H1 (cell line): ENCODE results near the gene KCNC1. TPM values are rescaled to one million over a fixed set of nuclear protein-coding genes. Genes with fewer than 3 reads are reported as not detected.

Experiments
- CTCF ChIA-PET: fragments of 300-600 bp; sonication (Branson Sonifier 250); formaldehyde crosslinking; loops from one replicate; lab custom pipeline; 2021; ENCODE audit not compliant: partially characterized antibody; lab: Charles Lee
- POLR2A ChIA-PET: fragments of 300-600 bp; sonication (Branson Sonifier 250); formaldehyde crosslinking; loops from one replicate; lab custom pipeline; 2021; ENCODE audit warnings: inconsistent platforms; ENCODE audit not compliant: partially characterized antibody; lab: Charles Lee
- DNase-seq, 2 experiments: peaks; one replicate each; pipeline versions ENCODE4 v3.0.0 to v3.0.0-alpha.2; 2010 to 2022; ENCODE audit warnings: low spot score in 2 of 2, low read depth in 1 of 2, mixed read lengths in 1 of 2
- FAIRE-seq: peaks from 2 replicates; lab custom pipeline; 2011; peaks lifted over from hg19 to GRCh38; lab: Jason Lieb, UNC
- H2AFZ ChIP-seq: 2 replicates; pipeline ENCODE4 v1.8.1; 2012; ENCODE audit warnings: low read length, inconsistent platforms
- H2AK5ac ChIP-seq: 2 replicates; pipeline ENCODE4 v1.6.1; 2013; ENCODE audit warnings: low read depth, low read length
- H2BK120ac ChIP-seq: replicated peaks from 2 replicates; pipeline ENCODE3; 2013; ENCODE audit warnings: low read depth, low read length, inconsistent platforms
- H2BK12ac ChIP-seq: 2 replicates; pipeline ENCODE4 v1.6.1; 2013; ENCODE audit warnings: low read depth, low read length
- H2BK15ac ChIP-seq: 2 replicates; pipeline ENCODE4 v1.6.1; 2013; ENCODE audit warnings: low read length
- H2BK20ac ChIP-seq: 2 replicates; pipeline ENCODE4 v1.6.1; 2013; ENCODE audit warnings: low read length
- H2BK5ac ChIP-seq: 2 replicates; pipeline ENCODE4 v1.6.1; 2013; ENCODE audit warnings: low read depth, low read length
- H3K14ac ChIP-seq: 2 replicates; pipeline ENCODE4 v1.6.1; 2013; ENCODE audit warnings: inconsistent platforms; ENCODE audit not compliant: insufficient read length
- H3K18ac ChIP-seq: 2 replicates; pipeline ENCODE4 v1.6.1; 2013; ENCODE audit warnings: low read length; ENCODE audit errors: extremely low read depth
- H3K23ac ChIP-seq: 2 replicates; pipeline ENCODE4 v1.6.1; 2013; ENCODE audit warnings: inconsistent platforms; ENCODE audit not compliant: insufficient read length
- H3K23me2 ChIP-seq: 2 replicates; pipeline ENCODE4 v1.6.1; 2013; ENCODE audit warnings: low read depth, low read length
- H3K27ac ChIP-seq: 2 replicates; pipeline ENCODE4 v1.6.1; 2011; ENCODE audit warnings: low read depth, low read length, inconsistent platforms
- H3K27me3 ChIP-seq, 4 experiments: replicated peaks in 1 of 4; 1 replicate in 1 of 4; 2 replicates in 3 of 4; pipeline versions ENCODE4 v1.6.1 to v1.8.1; 2011 to 2013; ENCODE audit warnings: low read length in 3 of 4, mild to moderate bottlenecking in 3 of 4, inconsistent platforms in 2 of 4, mixed read lengths in 2 of 4, moderate library complexity in 1 of 4; ENCODE audit not compliant: control insufficient read depth in 3 of 4, insufficient read depth in 3 of 4; ENCODE audit errors: extremely low read depth in 1 of 4
- H3K36me3 ChIP-seq, 4 experiments: 2 replicates each; pipeline versions ENCODE4 v1.6.1 to v1.8.1; 2011 to 2013; ENCODE audit warnings: mild to moderate bottlenecking in 4 of 4, low read length in 3 of 4, moderate library complexity in 2 of 4, control low read depth in 1 of 4, inconsistent platforms in 1 of 4; ENCODE audit not compliant: insufficient read depth in 4 of 4, control insufficient read depth in 2 of 4
- H3K4ac ChIP-seq: replicated peaks from 2 replicates; pipeline ENCODE3; 2013; ENCODE audit warnings: low read length, low read depth, mixed read lengths, inconsistent platforms; ENCODE audit not compliant: insufficient read length
- H3K4me1 ChIP-seq, 4 experiments: replicated peaks in 1 of 4; 1 replicate in 1 of 4; 2 replicates in 3 of 4; pipeline versions ENCODE4 v1.6.1 to v1.8.1; 2011 to 2013; ENCODE audit warnings: low read length in 3 of 4, inconsistent platforms in 2 of 4, mixed read lengths in 1 of 4; ENCODE audit not compliant: insufficient read depth in 4 of 4, control insufficient read depth in 3 of 4
- H3K4me2 ChIP-seq, 2 experiments: 2 replicates each; pipeline versions ENCODE4 v1.6.1 to v1.8.1; 2011 to 2013; ENCODE audit warnings: low read depth in 2 of 2, low read length in 2 of 2, control low read depth in 1 of 2, inconsistent platforms in 1 of 2, mild to moderate bottlenecking in 1 of 2; ENCODE audit not compliant: insufficient read depth in 1 of 2
- H3K4me3 ChIP-seq, 4 experiments: fragments of 200-600, 300-600 bp in 1 of 4; sonication (generic), shearing (Covaris generic), sonication (Bioruptor Twin) in 1 of 4; 2 replicates each; pipeline versions ENCODE4 v1.5.1 to v1.8.1; 2011 to 2016; ENCODE audit warnings: low read length in 4 of 4, low read depth in 3 of 4, control low read depth in 2 of 4, inconsistent platforms in 2 of 4, mild to moderate bottlenecking in 2 of 4, mixed read lengths in 1 of 4, moderate library complexity in 1 of 4; ENCODE audit not compliant: insufficient read depth in 2 of 4; ENCODE audit errors: extremely low read depth in 1 of 4
- H3K56ac ChIP-seq: replicated peaks from 2 replicates; pipeline ENCODE3; 2013; ENCODE audit warnings: low read depth, mild to moderate bottlenecking, mixed read lengths, low read length, inconsistent platforms; ENCODE audit not compliant: insufficient read length
- H3K79me1 ChIP-seq: 2 replicates; pipeline ENCODE4 v1.6.1; 2013; ENCODE audit warnings: low read depth, low read length, control low read depth
- H3K79me2 ChIP-seq, 2 experiments: 2 replicates each; pipeline versions ENCODE4 v1.6.1 to v1.8.1; 2012 to 2013; ENCODE audit warnings: low read length in 2 of 2, mild to moderate bottlenecking in 2 of 2, inconsistent platforms in 1 of 2; ENCODE audit not compliant: insufficient read depth in 2 of 2, control insufficient read depth in 1 of 2
- H3K9ac ChIP-seq, 4 experiments: replicated peaks in 1 of 4; 1 replicate in 1 of 4; 2 replicates in 3 of 4; pipeline versions ENCODE4 v1.6.1 to v1.8.1; 2011 to 2013; ENCODE audit warnings: low read depth in 3 of 4, low read length in 3 of 4, control low read depth in 2 of 4, mild to moderate bottlenecking in 2 of 4, moderate library complexity in 2 of 4, inconsistent platforms in 1 of 4; ENCODE audit errors: extremely low read depth in 1 of 4
- H3K9me3 ChIP-seq, 2 experiments: 2 replicates each; pipeline versions ENCODE4 v1.6.1 to v1.8.1; 2012 to 2013; ENCODE audit warnings: mild to moderate bottlenecking in 2 of 2, moderate library complexity in 2 of 2, control low read depth in 1 of 2, inconsistent platforms in 1 of 2, low read depth in 1 of 2, low read length in 1 of 2, mixed read lengths in 1 of 2; ENCODE audit not compliant: insufficient read depth in 2 of 2
- H4K20me1 ChIP-seq, 2 experiments: replicated peaks in 1 of 2; 2 replicates each; pipeline versions ENCODE3 to v1.8.1; 2011 to 2013; ENCODE audit warnings: inconsistent platforms in 2 of 2, low read length in 2 of 2, mild to moderate bottlenecking in 1 of 2; ENCODE audit not compliant: insufficient read depth in 2 of 2, control insufficient read depth in 1 of 2
- H4K5ac ChIP-seq: 2 replicates; pipeline ENCODE4 v1.6.1; 2013; ENCODE audit warnings: low read length, low read depth, mixed read lengths, inconsistent platforms; ENCODE audit not compliant: insufficient read length
- H4K8ac ChIP-seq: 2 replicates; pipeline ENCODE4 v1.8.0; 2013; ENCODE audit warnings: mild to moderate bottlenecking, moderate library complexity, low read length, inconsistent platforms; ENCODE audit not compliant: insufficient read depth; ENCODE audit errors: extremely low read depth
- H4K91ac ChIP-seq: replicated peaks from 2 replicates; pipeline ENCODE3; 2013; ENCODE audit warnings: low read length, mixed read lengths, inconsistent platforms; ENCODE audit not compliant: insufficient read length
- GTF2F1 ChIP-seq: IDR thresholded peaks from 2 replicates; pipeline ENCODE4 v1.6.1; 2012; ENCODE audit warnings: low read depth, low read length, improper control_type of control experiment, borderline replicate concordance
- JUN ChIP-seq: IDR thresholded peaks from 2 replicates; pipeline ENCODE4 v1.6.1; 2011; ENCODE audit warnings: low read depth, mild to moderate bottlenecking, improper control_type of control experiment, low read length
- MAFK ChIP-seq: IDR thresholded peaks from 2 replicates; pipeline ENCODE4 v1.6.1; 2012; ENCODE audit warnings: low read depth, mild to moderate bottlenecking, improper control_type of control experiment, low read length
- RBBP5 ChIP-seq: IDR thresholded peaks from 2 replicates; pipeline ENCODE4 v1.7.1; 2012; ENCODE audit warnings: low read depth, mild to moderate bottlenecking, inconsistent platforms, low read length, moderate library complexity, borderline replicate concordance
- RFX5 ChIP-seq: IDR thresholded peaks from 2 replicates; pipeline ENCODE4 v1.6.1; 2011; ENCODE audit warnings: low read depth, low read length, improper control_type of control experiment, borderline replicate concordance
- RXRA ChIP-seq: IDR thresholded peaks from 2 replicates; pipeline ENCODE4 v1.6.1; 2011; ENCODE audit warnings: low read depth, mild to moderate bottlenecking, low read length, moderate library complexity; ENCODE audit not compliant: insufficient read depth
- SAP30 ChIP-seq: fragments of 300-600 bp; sonication (generic); IDR thresholded peaks from 2 replicates; pipeline ENCODE4 v1.7.1; 2012; ENCODE audit warnings: low read length, moderate library complexity, mild to moderate bottlenecking, inconsistent platforms; ENCODE audit not compliant: insufficient read depth, insufficient replicate concordance
- TEAD4 ChIP-seq: IDR thresholded peaks from 2 replicates; pipeline ENCODE4 v1.6.1; 2012; ENCODE audit warnings: low read depth, low read length, inconsistent platforms, mixed read lengths
- WGBS, 2 experiments: shearing (Covaris generic) in 1 of 2; methylation state at CpG; one replicate each; pipeline versions ENCODE4 v1.1.6 to v1.1.7; 2013 to 2015; ENCODE audit warnings: low lambda C conversion rate in 2 of 2, mixed read lengths in 2 of 2, inconsistent platforms in 1 of 2, low coverage in 1 of 2, missing lambda C conversion rate in 1 of 2; ENCODE audit not compliant: insufficient replicate concordance in 2 of 2, insufficient coverage in 1 of 2, insufficient read length in 1 of 2; ENCODE audit errors: extremely low coverage in 1 of 2, missing lambda C conversion rate in 1 of 2; 5-methylcytosine and 5-hydroxymethylcytosine counted together
- polyA plus RNA-seq, 7 experiments: library from polyadenylated mRNA; depleted of rRNA in 3 of 7; stranded (reverse) in 5 of 7; unstranded in 2 of 7; fragments of >200 nt in 5 of 7; fragments of 200-250 nt in 2 of 7; gene quantifications; 1 replicate in 5 of 7; 2 replicates in 1 of 7; 4 replicates in 1 of 7; pipeline versions ENCODE4 v1.2.1 to v1.2.3, GENCODE V29; 2011 to 2013; ENCODE audit warnings: missing spikeins in 2 of 7, mixed read lengths in 2 of 7
- total RNA-seq: library from RNA; stranded (reverse); fragmentation: NEBNext Ultra II Directional; extraction: Animal tissue kit (Norgen Biotek cat#: 25700); gene quantifications from 2 replicates; pipeline ENCODE4 v1.2.1, GENCODE V29; 2021
- TF ChIP-seq, protein P1 (sequence below), 3 experiments: IDR thresholded peaks; 1 replicate in 2 of 3; 2 replicates in 1 of 3; pipeline versions ENCODE4 v1.5.1 to v1.6.1; 2011; ENCODE audit warnings: low read length in 3 of 3, mild to moderate bottlenecking in 3 of 3, inconsistent platforms in 2 of 3, low read depth in 1 of 3, moderate library complexity in 1 of 3; ENCODE audit not compliant: insufficient read depth in 1 of 3; ENCODE audit errors: control extremely low read depth in 1 of 3

The KCNC1 gene
- total and polyA plus RNA-seq, 2 of the 8 experiments (the other 6 are each of a cell fraction or from before 2014, with no cell fraction given): 0.11 to 0.26 TPM

- POLR2A ChIA-PET: no interaction called here
- WGBS, 2 experiments: 88% methylated on average over 19 of the region's 20 CpGs; no CpG with 5 or more reads in 1 of the 2 experiments
- no peaks in the 10 kb centered on the region for H4K20me1 ChIP-seq
- TF ChIP-seq RXRA (no peak), TEAD4 (no peak), RFX5 (no peak), SAP30 (no peak), RBBP5 (no peak), MAFK (no peak), GTF2F1 (no peak), JUN (no peak)
- TF ChIP-seq, protein P1, sequence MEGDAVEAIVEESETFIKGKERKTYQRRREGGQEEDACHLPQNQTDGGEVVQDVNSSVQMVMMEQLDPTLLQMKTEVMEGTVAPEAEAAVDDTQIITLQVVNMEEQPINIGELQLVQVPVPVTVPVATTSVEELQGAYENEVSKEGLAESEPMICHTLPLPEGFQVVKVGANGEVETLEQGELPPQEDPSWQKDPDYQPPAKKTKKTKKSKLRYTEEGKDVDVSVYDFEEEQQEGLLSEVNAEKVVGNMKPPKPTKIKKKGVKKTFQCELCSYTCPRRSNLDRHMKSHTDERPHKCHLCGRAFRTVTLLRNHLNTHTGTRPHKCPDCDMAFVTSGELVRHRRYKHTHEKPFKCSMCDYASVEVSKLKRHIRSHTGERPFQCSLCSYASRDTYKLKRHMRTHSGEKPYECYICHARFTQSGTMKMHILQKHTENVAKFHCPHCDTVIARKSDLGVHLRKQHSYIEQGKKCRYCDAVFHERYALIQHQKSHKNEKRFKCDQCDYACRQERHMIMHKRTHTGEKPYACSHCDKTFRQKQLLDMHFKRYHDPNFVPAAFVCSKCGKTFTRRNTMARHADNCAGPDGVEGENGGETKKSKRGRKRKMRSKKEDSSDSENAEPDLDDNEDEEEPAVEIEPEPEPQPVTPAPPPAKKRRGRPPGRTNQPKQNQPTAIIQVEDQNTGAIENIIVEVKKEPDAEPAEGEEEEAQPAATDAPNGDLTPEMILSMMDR (IDR thresholded peaks at IDR 0.05; ENCODE audit: control extremely low read depth in 1 of 3, insufficient read depth in 1 of 3, low read depth in 1 of 3, low read length in 3 of 3): no peak
These were observed 10.6 kb downstream of the KCNC1 start for GRCh38 chr11:17745023-17745772.

More at GRCh38 chr11:17745023-17745772, 10.6 kb downstream of the KCNC1 start:
- no peak for DNase-seq
- no peaks in the 10 kb centered on the region for H3K23me2 ChIP-seq
- no peak for FAIRE-seq
- no peak overlapping the region for H2BK20ac ChIP-seq
- no peak overlapping the region for H2BK12ac ChIP-seq
- H3K9ac ChIP-seq: no peak overlapping the region
- H3K27me3 ChIP-seq: no peaks in the 10 kb centered on the region; a peak in 1 of 7 replicates
- H4K91ac ChIP-seq: no peak overlapping the region
- H3K9me3 ChIP-seq: no peaks in the 10 kb centered on the region
- no peaks in the 10 kb centered on the region for H3K79me1 ChIP-seq
- H3K79me2 ChIP-seq: no peaks in the 10 kb centered on the region
- CTCF ChIA-PET: interaction anchor here (0.5 to 16.5 kb wide), 12 partner anchors 12 to 234 kb away, joined by 3 to 290 read pairs (median 5); partner anchors contain the start of genes KCNC1 and MYOD1
- H3K4me3 ChIP-seq: no peak overlapping the region
- no peak overlapping the region for H3K18ac ChIP-seq
- H2BK5ac ChIP-seq: no peak overlapping the region; the same call in 1 of the 2 replicates
- H2BK120ac ChIP-seq: no peak overlapping the region
- no peaks in the 10 kb centered on the region for H3K4me1 ChIP-seq
- no peak overlapping the region for H3K27ac ChIP-seq
- H3K4me2 ChIP-seq: no peak overlapping the region
- no peak overlapping the region for H3K4ac ChIP-seq
- H3K14ac ChIP-seq: no peak overlapping the region
- no peak overlapping the region for H3K56ac ChIP-seq
- H2AFZ ChIP-seq: no peak overlapping the region
- no peak overlapping the region for H4K8ac ChIP-seq
- no peak overlapping the region for H3K23ac ChIP-seq
- no peak overlapping the region for H4K5ac ChIP-seq
- no peak overlapping the region for H2AK5ac ChIP-seq
- no peaks in the 10 kb centered on the region for H3K36me3 ChIP-seq
- no peak overlapping the region for H2BK15ac ChIP-seq
